GM18526 (cell line): ENCODE measurements around the gene UBL7.

ENCODE experiments used
- POLR2A ChIP-seq: IDR thresholded peaks from 3 replicates; pipeline ENCODE4 v1.6.1; 2011; ENCODE audit not compliant: insufficient read length; ENCODE audit errors: extremely low read depth

UBL7 gene

GRCh38 chr15:74470631-74471395, 9.9 kb upstream of the UBL7 start:
- TF ChIP-seq POLR2A = no peak

DNA sequence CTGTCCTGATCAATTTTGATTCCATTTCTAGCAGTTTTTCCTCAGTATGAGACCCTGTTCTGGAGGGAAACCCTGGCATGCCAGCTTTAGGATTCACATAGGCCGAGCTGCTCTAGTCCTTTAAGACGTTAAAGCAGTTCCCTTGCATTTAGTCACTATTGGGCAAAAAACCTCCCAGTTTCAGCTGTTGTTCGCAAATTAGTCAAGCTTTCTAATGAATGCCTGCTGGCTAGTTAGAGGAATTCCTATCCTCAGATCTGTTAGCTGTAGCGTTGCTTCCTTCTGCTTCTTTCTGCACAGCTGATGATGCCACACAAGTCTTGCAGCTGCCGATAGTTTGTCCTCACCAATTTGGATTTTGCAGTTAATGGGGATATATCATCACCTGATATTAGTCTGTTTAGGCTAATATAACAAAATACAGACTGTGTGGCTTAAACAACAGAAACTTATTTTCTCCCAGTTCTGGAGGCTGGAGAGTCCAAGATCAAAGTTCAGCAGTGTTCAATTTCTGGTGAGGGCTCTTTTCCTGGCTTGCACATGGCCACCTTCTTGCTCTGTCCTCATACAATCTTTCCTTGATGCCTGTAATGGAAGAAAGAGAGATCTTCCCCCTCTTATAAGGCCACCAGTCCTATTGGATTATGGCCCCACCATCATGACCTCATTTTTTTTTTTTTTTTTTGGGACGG, 7.5 kb upstream of the UBL7 start:
- TF ChIP-seq POLR2A = no peak

- no peak for TF ChIP-seq POLR2A
These were observed 5.6 kb upstream of the UBL7 start for GRCh38 chr15:74466570-74466969.

DNA sequence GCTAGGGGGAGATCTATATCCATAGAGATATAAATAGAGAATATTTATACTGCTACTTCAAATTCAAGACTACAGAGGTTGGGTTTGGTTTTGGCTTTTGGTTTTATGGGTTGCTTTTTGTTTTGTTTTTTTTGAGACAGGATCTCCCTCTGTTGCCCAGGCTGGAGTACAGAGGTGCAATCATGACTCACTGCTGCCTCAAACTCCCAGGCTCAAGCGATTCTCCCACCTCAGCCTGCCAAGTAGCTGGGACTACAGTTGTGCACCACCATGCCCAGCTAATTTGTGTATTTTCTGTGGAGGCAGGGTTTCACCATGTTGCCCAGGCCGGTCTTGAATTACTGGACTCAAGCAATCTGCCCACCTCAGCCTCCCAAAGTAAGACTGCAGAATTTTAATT, 3.9 kb upstream of the UBL7 start:
- TF ChIP-seq POLR2A = no peak

DNA sequence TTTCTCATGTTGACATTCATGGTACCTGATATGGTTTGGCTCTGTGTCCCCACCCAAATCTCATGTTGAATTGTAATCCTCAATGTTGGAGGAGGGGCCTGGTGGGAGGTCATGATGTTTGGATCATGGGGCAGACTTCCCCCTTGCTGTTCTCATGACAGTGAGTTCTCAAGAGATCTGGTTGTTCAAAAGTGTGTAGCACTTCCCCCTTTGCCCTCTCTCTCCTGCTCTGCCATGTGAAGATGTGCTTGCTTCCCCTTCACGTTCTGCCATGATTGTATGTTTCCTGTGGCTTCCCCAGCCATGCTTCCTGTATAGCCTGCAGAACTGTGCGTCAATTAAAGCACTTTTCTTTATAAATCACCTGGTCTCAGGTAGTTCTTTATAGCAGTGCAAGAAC, 3.3 kb upstream of the UBL7 start:
- TF ChIP-seq POLR2A = no peak

DNA sequence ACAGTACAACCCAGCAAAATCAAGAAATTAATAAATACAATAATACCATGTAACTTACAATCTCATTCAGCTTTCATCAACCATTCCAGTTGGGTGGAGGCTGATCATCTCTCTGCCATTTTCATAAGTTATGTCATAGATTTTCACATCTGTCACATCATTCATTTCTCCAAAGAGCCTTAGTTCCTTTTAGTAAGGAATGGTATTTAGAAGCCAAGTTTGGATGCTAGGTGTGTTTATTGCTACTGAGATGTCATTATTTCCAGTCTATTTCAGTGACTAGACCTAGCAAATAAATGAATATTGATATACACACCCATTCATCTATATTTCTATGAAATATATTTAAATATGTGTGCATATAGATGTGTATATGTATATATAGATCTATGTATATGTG, 2.7 kb upstream of the UBL7 start:
- no peak for TF ChIP-seq POLR2A

DNA sequence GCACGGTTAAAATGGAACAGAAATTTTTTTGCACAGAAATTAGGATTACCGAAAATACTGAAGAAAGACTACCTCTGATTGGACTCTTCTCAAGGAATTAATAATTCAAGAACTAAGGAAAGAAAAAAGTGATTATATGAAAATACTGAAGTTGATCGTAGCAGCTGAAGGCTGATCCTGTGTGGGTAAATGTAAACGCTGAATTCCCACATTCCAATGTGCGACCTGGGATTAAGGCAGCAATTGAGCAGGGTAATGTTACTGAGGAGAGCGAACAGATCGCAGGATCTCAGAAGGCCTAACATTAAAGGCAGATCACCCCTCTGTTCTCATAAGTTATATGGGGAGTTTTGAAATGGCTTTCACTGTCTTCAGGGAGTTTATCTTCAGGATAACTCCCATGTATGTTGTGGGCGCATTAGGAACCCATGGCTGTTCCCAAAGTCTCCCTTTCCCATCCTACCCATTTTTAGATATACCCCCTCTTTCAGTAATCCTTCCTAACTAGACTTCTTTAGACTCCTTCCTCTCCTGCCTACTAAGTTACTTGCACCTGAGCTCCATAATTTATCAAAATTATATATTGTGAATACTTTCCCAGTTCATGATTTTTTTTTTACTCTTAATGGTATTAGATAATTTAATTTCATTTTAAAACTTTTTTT, 1.0 kb upstream of the UBL7 start:
- no peak for TF ChIP-seq POLR2A

DNA sequence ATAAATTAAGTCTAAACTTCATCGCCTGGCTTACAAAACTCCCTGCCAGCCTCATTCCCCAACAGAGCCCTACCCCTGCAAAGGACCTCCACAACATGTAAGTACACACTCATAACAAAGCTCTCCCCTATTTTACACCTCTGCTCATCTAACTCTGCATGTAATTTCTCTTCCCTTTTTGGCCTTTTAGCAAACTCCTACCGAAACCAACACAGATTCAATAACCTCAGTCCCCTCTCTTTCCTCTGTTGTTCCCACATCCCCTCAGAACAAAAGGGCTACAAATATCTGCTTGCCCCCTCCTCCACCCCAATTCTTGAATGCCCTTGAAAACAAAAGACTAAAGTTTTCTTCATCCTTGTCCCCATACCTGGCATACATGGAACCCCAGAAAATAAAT, 662 bp downstream of the UBL7 start:
- no peak for TF ChIP-seq POLR2A

- no peak for TF ChIP-seq POLR2A
These were observed 2.5 kb downstream of the UBL7 start for GRCh38 chr15:74458473-74458872.

GRCh38 chr15:74454764-74455500, 6.0 kb downstream of the UBL7 start:
- TF ChIP-seq POLR2A = no peak

- no peak for TF ChIP-seq POLR2A
These were observed 6.8 kb downstream of the UBL7 start for GRCh38 chr15:74453925-74454763.

GRCh38 chr15:74451861-74452835, 8.8 kb downstream of the UBL7 start:
- TF ChIP-seq POLR2A = no peak

- no peak for TF ChIP-seq POLR2A
These were observed 9.6 kb downstream of the UBL7 start for GRCh38 chr15:74451322-74451721.
